ENCODE data around the gene RSL1D1.
A peak's percentile ranks its signal among the peaks of the same experiment; 100 is the strongest.

RSL1D1 gene

GRCh38 chr16:11851294-11852091 lies at the start of gene RSL1D1:
RSL1D1 (minus strand) TSS chr16:11851542; CDS start chr16:11851512, 30 bp downstream.
- DNase-seq (ENCODE audit: low read depth, low spot score), result peak; percentile 89

GRCh38 chr16:11901091-11901490 lies 49.7 kb upstream of the RSL1D1 start:
- DNase-seq (ENCODE audit: low read depth, low spot score), result no peak

- DNase-seq (ENCODE audit: low read depth, low spot score), result no peak
These were observed 45.3 kb upstream of the RSL1D1 start for GRCh38 chr16:11896486-11897176.

- no peak for DNase-seq (ENCODE audit: low read depth, low spot score)
These were observed 42.2 kb upstream of the RSL1D1 start for GRCh38 chr16:11893571-11893970.

- DNase-seq (ENCODE audit: low read depth, low spot score), result no peak
These were observed 41.4 kb upstream of the RSL1D1 start for GRCh38 chr16:11892761-11893160.

GRCh38 chr16:11890231-11890965 lies 39.1 kb upstream of the RSL1D1 start:
- DNase-seq (ENCODE audit: low read depth, low spot score), result no peak

GRCh38 chr16:11886881-11887280 lies 35.5 kb upstream of the RSL1D1 start:
- no peak for DNase-seq (ENCODE audit: low read depth, low spot score)

GRCh38 chr16:11884035-11884434 lies 32.7 kb upstream of the RSL1D1 start:
- DNase-seq (ENCODE audit: low read depth, low spot score), result no peak

GRCh38 chr16:11880007-11880406 lies 28.7 kb upstream of the RSL1D1 start:
- DNase-seq (ENCODE audit: low read depth, low spot score), result no peak

GRCh38 chr16:11877374-11877773 lies 26.0 kb upstream of the RSL1D1 start:
- no peak for DNase-seq (ENCODE audit: low read depth, low spot score)

GRCh38 chr16:11876306-11876705 lies 25.0 kb upstream of the RSL1D1 start:
- DNase-seq (ENCODE audit: low read depth, low spot score), result no peak

GRCh38 chr16:11875721-11876120 lies 24.4 kb upstream of the RSL1D1 start:
- no peak for DNase-seq (ENCODE audit: low read depth, low spot score)

GRCh38 chr16:11871193-11871592 lies 19.9 kb upstream of the RSL1D1 start:
- DNase-seq (ENCODE audit: low read depth, low spot score), result no peak

- no peak for DNase-seq (ENCODE audit: low read depth, low spot score)
These were observed 19.1 kb upstream of the RSL1D1 start for GRCh38 chr16:11870399-11870798.

GRCh38 chr16:11869353-11870228 lies 18.2 kb upstream of the RSL1D1 start:
- DNase-seq (ENCODE audit: low read depth, low spot score), result no peak

- DNase-seq (ENCODE audit: low read depth, low spot score), result no peak
These were observed 17.2 kb upstream of the RSL1D1 start for GRCh38 chr16:11868412-11868980.

- no peak for DNase-seq (ENCODE audit: low read depth, low spot score)
These were observed 11.1 kb upstream of the RSL1D1 start for GRCh38 chr16:11862489-11862888.

- no peak for DNase-seq (ENCODE audit: low read depth, low spot score)
These were observed 5.8 kb upstream of the RSL1D1 start for GRCh38 chr16:11857161-11857560.

GRCh38 chr16:11852092-11852809 lies 909 bp upstream of the RSL1D1 start:
- DNase-seq (ENCODE audit: low read depth, low spot score), result no peak

GRCh38 chr16:11848842-11849241 lies 2.5 kb downstream of the RSL1D1 start:
- DNase-seq (ENCODE audit: low read depth, low spot score), result no peak

All from activated CD4-positive, CD25-positive, alpha-beta regulatory T cell treated with anti-CD3 and anti-CD28 coated beads, Interleukin-2, amount 50 U/mL, for 16 hours (primary cell).